Stimulated activated CD8-positive, alpha-beta memory T cell treated with anti-CD3 and anti-CD28 coated beads, Interleukin-7, amount 100 ng/mL, for 24 hours (primary cell): ENCODE results near the gene TUBGCP6.

Experiments
- DNase-seq: peaks from one replicate; pipeline ENCODE4 v3.0.0-alpha.2; 2020; ENCODE audit warnings: low read depth

Gene TUBGCP6, protein sequence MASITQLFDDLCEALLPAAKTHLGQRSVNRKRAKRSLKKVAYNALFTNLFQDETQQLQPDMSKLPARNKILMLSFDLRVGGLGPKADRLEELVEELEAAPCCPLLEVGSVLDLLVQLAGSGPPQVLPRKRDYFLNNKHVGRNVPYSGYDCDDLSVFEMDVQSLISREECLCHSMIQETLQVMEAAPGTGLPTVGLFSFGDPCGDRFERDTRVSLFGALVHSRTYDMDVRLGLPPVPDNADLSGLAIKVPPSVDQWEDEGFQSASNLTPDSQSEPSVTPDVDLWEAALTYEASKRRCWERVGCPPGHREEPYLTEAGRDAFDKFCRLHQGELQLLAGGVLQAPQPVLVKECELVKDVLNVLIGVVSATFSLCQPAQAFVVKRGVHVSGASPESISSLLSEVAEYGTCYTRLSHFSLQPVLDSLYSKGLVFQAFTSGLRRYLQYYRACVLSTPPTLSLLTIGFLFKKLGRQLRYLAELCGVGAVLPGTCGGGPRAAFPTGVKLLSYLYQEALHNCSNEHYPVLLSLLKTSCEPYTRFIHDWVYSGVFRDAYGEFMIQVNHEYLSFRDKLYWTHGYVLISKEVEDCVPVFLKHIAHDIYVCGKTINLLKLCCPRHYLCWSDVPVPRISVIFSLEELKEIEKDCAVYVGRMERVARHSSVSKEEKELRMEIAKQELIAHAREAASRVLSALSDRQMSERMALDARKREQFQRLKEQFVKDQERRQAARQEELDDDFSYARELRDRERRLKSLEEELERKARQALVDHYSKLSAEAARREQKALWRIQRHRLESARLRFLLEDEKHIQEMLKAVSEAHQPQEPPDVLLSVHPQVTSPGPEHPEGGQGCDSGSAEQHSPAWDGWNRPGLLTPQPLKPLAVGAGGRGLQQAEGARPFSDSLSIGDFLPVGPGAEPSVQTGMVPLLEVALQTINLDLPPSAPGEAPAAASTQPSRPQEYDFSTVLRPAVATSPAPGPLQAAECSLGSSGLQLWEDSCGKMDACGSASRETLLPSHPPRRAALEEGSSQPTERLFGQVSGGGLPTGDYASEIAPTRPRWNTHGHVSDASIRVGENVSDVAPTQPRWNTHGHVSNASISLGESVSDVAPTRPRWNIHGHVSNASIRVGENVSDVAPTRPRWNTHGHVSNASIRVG (N-terminal part only)

DNA sequence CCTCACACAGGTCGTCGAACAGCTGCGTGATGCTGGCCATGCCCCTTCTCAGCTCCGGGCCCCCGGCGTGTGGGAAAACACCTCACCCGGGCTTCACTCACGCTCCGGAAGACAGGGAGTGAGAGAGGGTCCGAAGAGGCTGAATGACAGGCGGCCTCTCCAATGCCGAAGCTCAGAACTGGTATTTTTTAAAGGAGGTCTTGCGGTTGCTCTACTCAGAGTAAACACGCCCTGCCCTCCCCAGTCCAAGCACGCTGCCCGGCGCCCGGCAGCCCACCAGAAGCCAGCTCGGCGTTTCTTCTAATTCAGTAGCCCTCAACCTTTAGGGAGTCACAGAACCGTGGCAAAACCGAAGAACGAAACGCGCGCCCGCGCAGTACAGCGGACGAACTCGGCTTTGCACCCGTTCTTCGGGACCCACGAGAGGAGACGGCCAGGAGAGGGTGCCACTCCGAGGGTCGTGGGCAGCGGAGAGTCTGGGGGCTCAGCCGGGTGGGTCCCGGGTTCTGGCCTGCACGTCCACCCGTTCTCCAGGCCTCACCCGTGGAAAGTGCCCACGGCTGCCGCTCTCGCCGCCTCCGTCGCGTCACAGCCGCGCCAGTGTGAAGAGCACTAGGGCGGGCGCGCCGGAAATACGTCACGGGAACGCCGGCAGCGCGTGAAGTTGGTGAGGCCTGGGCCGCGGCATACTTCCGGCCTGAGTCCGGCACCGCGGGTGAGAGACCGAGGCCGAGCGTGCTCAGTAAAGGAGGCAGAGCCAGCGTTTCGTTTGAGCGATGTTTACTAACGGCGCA, at the start of gene TUBGCP6:
TSS of gene TUBGCP6 (minus strand) at position 604 of the 794 bp plus-strand sequence. CDS start at position 40, 564 bp downstream.
- peak; percentile 85 for DNase-seq

- no peak for DNase-seq
These were observed 49.5 kb upstream of the TUBGCP6 start for GRCh38 chr22:50294319-50294656.

- no peak for DNase-seq
These were observed 48.9 kb upstream of the TUBGCP6 start for GRCh38 chr22:50293441-50294318.

GRCh38 chr22:50292643-50293440, 48.0 kb upstream of the TUBGCP6 start:
- DNase-seq = no peak

DNA sequence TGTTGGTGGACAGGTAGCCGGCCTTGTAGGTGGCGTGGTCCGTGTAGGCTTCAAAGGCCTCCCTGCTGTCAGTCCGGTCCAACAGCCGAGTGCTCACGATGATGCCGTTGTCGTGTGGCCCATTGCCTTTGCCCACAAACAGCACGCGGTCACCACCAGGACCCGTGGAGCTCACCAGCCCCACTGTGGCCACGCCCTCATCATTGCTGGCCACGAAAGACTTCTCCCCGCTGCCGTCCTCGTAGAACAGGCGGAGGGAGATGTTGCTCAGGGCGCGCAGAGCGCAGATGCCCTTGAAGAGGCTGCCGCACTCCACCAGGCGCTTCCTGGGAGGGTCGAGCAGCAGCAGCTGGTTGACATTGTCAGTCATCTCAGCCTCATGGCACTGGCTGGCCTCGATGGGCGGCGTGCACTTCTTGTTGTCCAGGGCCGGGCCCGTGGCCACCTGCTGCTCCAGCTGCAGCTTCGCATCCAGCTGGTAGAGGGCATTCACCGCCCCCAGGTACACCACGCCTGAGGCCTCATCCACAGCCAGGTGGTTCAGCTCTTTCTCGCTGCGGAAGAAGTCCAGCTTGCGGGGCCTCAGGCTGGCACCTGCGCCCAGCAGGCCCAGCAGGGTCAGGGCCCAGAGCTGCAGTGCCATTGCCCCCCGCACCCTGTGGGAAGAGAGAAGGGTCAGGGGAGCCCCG, 45.3 kb upstream of the TUBGCP6 start:
- no peak for DNase-seq

GRCh38 chr22:50289151-50289941, 44.5 kb upstream of the TUBGCP6 start:
- no peak for DNase-seq

GRCh38 chr22:50287731-50288130, 42.9 kb upstream of the TUBGCP6 start:
- no peak for DNase-seq

GRCh38 chr22:50286701-50287318, 42.0 kb upstream of the TUBGCP6 start:
- no peak for DNase-seq

DNA sequence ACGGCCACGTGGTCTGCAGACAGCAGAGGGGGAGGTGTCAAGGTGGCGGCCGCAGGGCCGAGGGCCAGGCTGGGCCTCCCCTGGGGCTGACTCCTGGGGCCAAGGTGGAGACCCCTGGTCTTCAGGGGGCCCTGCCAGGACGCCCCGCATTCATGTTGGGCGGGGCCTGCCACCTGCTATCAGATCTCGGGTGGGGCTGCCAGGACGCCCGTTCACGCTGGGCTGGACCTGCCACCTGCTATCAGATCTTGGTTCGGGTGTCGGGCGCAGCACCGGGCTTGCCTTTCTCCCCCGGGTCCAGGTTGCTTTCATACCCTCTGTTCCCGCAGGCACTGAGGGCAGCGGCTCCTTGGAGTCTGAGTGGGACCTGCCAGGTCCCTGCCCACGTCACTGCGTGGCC, 41.5 kb upstream of the TUBGCP6 start:
- no peak for DNase-seq

- no peak for DNase-seq
These were observed 40.9 kb upstream of the TUBGCP6 start for GRCh38 chr22:50285568-50286229.

DNA sequence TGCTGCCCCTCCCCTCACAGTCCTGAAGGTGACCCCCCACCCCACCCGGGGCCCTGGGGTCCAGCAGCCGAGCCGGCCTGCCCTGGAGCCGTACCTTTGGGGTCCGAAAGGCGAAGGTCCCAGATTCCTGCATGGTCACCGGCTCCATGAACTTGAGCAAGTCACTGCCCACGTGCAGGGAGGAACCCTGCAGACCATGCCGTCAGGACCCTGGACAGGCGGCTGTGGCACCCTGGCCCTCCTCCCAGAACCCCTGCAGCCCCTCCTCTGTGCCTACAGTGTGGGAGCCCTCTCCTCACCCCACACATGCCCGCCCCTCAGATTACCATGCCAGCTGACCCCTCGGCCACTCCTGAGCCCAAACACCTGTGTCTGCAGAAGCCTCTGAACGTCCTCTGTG, 39.7 kb upstream of the TUBGCP6 start:
- no peak for DNase-seq

DNA sequence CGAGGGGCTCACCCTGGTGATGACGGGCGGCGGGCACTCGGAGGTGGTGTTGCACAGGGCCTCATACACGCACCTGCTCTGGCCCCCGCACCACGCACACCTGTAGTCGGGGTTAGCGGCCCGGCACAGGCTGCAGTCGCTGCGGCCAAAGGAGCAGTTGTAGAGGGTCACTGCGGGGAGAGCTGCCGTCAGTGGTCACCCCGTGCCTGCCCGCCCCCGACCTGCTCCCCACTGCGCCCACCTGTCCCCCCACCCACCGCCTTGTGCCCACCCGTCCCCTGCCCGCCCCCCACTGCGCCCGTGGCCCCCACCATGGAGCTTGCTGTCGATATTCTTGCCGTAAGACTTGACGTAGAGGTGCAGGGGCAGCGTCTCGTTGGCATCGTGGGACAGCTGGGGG, 39.0 kb upstream of the TUBGCP6 start:
- no peak for DNase-seq

DNA sequence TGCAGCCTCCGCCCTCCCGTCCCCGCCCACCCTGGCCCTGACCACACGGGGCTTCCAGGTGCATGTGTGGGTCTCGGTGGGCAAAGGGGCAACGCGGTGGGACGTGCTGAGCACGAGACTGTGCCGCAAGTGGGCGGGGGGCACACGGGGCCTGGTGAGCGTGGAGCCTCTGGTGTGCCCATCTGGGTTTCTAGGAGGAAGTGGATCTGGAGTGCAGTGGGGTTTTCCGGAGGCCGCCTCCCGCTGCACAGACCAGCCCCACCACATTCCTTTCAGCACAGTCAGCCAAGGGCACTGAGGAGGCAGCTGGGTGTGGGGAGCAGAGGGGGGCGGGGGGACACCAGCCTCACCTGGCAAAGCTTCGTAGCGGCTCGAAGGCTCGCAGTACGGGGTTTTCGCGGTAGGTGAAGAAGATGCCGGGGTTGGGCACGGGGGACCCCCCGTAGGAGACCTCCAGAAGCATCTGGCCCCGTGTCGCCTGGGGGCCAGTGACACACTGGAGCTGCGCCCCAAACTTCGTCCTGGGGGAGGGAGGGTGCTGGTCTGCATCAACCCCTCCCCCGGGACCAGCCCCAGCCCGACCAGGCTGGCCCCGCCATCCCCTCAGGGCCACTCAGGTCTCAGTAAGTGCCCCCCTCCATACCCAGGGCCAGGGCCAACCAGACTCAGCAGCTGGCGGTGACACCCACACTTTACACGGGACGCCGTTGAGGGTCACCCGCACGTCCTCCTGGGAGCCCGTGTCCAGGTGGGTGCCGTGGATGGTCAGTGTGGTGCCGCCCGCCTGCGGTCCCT, 37.7 kb upstream of the TUBGCP6 start:
- DNase-seq = no peak

GRCh38 chr22:50281957-50282356, 37.1 kb upstream of the TUBGCP6 start:
- DNase-seq = no peak

DNA sequence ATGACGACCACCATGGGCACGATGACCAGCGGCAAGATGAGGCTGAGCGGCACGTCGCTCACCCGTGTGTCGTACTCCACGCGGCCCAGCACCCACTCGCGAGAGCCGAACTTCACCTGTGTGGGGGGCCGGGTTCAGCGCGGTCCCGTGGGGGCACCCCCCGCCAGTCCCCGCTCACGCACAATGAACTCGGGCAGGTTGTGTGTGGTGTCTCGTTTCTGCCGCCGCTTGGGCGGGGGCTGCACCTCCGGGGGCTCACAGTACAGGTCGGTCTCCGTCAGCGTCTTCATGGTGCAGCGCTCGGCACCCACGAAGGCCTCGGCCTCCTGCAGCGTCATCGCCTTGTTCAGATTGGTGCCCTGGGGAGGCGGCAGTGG, 36.5 kb upstream of the TUBGCP6 start:
- no peak for DNase-seq

DNA sequence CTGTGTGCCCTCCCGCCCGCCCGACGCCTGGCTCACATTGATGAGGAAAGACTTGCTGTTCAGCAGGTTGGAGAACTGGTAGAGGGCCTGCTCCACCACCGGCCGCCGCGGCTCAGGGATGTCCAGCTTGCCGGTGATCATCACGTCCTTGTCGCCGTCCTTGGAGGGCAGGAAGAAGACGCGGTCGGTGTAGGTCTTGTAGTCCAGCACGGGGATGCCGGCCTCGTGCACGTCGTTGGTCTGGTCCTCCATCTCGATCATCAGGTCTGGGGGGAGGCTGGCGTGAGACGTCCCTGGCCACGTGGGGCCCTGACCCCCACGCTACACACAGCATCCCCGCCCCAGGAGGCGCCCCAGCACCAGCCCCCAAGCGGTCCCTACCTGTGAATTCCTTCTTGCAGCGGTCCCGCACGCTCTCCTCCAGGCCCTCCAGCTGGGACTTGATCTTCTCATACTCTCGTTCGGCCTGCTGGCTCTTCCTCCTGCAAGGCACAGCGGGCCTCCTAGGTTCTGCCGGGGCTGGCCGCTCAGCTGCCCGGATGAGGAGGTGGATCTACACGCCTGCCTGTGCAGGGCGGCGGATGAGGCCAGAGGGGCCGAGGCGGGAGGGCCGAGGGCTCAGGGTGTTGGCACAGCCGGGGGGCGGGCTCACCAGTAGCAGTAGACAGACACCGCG, 36.0 kb upstream of the TUBGCP6 start:
- no peak for DNase-seq
